Mucosa of gallbladder (tissue), 1 donor: ENCODE results near the gene ANKRD11. TPM values are rescaled to one million over a fixed set of nuclear protein-coding genes. Genes with fewer than 3 reads are reported as not detected.

Experiments used
- DNase-seq: peaks from one replicate; pipeline ENCODE4 v3.0.0-alpha.2; 2020; ENCODE audit warnings: low spot score
- total RNA-seq: library from RNA; stranded (reverse); gene quantifications from one replicate; pipeline ENCODE4 v1.2.1, GENCODE V29; 2021
- donor health status: DM: no; HTN: no; CAD: no.

The ANKRD11 gene
- total RNA-seq, 1 donor from 2014 or later, result 143 TPM

DNA sequence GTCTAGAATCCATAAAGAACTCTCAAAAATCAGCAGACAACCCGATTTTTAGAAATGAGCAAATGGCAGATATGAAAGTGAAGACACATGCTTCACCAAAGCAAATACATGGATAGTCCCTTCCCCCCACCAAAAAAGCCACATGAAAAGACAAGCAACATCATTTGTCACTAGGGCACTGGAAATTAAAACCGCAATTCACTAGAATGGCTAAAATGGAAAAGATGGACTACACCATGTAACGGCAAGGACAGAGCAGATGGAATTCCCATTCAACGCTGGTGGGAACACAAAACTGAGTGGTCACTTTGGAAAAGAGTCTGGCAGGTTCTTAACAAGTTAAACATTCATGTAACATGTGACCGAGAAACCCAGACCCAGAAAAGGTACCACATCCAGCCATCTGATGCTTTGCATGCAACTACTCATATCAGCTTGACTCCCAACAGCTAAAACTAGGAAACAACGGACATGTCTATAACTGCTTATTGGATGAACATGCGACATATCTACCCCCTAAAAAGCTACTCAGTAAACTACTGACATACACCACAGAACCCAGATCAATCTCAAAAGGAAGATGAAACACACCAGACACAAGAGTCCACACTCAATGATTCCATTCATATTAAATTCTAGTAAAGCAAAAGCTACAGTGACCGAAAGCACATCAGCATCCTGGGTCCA is 140.3 kb downstream of the ANKRD11 start:
- DNase-seq, result no peak

DNA sequence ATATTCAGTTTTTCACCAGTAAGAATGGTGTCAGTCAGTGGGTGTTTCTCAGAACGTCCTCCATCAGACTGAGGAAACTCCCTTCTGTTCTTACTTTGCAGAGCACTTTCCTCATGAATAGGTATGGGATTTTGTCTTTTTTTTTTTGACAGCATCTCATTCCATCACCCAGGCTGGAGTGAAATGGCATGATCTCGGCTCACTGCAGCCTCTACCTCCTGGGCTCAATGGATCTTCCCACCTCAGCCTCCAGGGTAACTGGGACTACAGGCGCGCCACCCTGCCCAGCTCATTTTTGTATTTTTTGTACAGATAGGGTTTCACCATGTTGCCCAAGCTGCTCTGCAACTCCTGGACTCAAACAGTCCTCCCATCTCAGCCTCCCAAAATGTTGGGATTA is 142.6 kb downstream of the ANKRD11 start:
- DNase-seq, result no peak

DNA sequence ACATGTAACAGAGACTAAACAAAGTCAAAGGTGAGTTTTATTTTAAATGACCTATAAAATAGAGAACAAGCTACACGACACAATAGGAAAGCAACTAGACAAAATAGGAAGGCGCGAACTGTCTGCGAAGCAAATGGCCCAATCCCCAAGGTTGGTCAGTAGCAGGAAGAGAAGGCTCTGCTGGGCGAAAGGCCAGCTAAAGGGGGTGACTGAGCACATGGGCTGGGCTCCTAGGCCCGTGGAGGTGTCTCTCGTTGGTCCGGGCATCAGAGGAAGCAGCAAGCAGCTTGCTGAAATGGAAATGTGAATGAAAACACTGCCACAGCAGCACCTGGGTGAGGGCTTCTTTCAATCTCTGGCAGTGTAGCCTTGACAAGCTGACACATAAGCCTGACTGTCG is 143.5 kb downstream of the ANKRD11 start:
- no peak for DNase-seq

DNA sequence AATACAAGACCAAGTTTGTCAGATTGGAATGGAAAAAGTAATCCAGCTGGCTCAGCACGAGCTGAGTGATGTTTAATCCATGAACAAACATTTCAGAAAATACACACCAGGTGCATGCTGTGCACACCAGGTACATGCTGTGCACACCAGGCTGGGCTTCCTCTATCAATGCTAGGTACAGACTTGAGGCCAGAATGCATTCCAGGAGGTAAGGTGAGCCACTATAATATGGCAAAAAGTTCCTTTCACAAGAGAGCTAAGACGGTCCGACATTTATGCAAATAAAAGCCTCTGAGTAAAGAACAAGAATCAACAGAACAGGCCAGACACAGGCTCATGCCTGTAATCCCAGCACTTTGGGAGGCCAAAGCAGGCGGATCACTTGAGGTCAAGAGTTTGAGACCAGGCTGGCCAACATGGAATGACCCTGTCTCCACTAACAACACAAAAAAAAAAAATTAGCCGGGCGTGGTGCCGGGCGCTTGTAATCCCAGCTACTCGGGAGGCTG is 144.7 kb downstream of the ANKRD11 start:
- no peak for DNase-seq

DNA sequence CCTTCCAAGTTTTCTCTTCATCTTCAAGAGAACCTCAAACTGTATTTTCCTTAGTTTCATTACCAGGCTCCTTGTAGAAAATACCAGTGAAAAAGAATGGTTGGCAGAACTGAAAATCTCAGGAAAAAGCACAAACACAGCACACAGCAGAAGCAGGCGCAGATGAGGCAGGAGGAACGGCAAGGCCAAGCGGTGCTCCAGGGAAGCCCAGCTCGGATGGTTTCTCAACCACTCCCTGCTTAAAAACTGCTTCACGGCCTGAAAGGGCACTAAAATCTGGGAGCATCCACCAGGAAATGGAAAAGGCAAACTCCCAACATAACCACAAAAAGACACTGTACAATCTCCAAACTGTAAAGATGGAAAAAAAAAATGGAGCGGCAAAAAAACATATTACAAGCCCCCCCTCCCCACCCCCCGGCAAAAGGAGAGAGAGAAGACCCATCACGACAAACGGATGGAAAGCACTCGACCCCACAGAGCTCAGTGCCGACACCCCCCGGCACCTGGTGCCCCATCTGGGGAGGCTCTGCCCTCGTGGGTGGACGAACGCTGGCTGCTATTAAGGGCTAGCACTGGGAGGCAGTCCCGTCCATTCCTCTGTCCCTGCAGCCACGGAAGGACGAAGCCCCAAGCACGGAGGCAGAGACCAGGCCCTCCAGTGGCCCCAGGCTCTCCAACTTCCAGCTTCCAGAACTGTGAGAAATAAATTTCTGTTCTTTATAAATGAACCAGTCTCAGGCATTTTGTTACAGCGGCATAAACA is 145.3 kb downstream of the ANKRD11 start:
- DNase-seq, result no peak

DNA sequence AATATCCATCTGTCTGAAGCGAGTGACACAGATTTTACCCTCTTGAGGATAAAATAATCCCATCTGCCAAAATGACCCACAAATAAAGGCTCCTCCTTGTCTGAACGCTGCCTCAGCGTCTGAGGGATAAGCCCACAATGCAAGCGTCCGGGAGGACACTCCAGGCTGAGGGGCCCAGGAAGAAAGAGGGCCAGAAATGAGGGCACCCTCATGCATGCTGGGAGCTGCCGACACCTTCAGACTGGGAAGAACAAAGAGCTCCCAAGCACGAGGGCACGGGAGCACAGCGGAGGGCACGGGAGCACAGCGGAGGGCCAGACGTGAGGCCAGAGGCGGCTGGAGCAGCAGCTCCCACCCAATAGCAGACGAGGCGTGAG is 145.9 kb downstream of the ANKRD11 start:
- DNase-seq, result no peak

DNA sequence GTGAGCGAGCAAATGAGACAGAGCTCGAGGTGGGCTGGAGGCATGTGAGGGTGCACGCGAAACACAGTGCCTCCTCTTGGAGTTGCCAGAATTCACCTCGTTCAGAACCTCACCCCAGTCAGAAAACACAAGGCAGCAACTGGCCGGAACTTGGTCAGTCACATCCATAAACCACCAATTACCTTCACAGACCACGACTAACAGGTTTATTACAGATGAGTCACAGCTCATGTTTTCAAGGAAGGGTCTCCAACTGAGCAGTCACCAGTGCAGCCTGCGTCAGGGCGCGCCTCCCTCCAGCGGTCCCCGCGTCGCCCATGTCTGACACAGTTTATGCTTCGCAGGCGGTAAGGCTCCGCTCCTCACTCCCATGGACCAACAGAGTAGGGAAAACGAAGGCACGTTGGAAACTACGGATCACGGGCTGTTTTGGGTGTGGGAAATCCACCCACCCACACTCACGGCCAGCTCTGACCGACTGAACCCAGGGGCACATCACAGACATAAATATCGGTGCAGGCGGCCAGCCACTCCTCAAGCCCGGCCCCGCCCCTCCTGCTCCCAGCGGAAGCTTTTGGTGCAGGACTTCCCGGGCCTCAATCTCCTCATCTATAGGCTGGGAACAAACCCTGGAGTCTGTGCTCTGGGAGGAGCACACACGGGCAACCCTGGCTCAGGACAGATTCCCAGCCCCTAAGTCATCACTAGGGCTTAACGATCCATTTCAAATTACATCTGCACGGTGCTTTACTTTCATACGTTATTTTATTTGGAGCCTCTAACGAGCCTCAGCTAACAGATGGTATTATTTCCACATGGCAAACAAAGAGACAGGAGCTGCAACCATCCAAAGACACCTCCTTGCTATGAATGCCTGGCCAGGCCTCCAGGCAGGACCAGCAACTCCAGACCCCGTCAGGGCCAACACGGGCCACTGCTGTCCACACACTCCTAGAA is 146.6 kb downstream of the ANKRD11 start:
- no peak for DNase-seq

DNA sequence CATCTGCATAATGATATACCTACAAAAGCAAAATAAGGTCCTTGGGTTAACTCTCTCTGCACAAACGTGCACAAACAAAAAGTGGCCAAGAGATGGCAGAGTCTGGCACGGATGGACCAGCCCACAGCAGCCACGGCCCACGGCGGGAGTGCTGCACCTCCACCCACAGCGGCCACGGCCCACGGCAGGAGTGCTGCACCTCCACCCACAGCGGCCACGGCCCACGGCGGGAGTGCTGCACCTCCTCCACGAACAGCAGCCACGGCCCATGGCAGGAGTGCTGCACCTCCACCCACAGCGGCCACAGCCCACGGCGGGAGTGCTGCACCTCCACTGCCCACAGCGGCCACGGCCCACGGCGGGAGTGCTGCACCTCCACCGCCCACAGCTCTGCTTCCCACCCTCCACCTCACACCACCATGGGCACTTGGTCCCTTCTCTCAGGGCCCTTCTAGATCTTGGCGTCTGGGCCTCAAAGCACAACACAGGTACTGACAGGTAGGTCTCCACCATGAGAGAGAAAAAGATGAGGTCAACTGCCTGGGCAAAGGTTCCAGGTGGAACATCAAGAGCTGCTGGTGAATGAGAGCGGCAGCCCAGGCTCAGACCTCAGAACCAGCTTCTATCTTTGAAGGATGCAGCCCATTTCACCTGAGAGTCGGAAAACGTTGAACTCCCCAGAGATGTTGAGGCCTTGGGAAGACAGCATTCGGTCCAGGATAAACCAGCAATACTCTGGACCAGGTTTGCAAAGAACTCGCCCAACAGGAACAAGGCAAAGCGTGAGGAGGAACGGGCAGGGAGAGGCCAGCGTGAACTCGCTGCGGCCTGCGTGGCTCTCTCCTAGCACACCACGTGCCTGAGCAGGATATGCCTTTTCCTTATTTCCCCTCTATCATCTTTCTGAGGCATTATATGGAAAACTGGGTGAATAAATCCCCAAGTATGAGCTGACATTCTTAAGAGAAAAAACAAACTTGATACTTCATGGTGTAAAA is 148.4 kb downstream of the ANKRD11 start:
- no peak for DNase-seq

DNA sequence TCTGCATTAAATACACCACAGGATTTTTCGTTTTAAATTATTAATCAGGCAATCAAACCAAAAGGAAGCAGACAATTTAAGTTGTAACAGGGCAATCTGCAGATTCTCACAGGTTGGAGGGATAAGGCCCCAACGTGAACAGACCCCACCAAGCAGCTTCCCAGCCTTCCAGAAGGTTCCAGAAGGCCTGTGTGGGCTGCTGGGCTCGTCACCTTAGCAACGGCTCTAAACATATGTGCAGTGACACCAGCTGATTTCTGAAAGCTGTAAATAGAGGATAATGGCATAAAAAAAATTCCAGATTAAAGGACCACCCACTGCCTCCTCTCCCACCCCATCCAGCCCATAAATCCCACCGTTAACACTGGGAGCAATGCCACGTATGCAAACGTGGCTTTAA is 149.1 kb downstream of the ANKRD11 start:
- no peak for DNase-seq

DNA sequence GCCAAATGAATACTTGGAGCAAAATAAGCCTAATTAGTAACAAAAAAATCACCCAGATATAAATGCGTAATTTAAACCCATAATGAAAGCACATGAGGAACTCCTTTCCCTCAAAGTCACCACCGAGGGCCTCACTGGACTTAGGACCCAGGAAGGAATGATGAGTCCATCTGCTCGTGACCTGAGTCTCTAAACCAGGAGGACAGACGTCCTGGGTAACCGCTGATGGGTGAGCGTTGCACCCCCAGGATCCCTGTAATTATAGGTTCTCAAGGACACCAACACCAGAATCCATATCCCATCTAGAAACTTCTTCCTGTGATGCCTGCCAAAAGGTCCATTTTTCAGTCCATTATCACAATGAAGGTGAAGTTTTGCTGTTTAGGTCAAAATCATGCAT is 151.5 kb downstream of the ANKRD11 start:
- no peak for DNase-seq

DNA sequence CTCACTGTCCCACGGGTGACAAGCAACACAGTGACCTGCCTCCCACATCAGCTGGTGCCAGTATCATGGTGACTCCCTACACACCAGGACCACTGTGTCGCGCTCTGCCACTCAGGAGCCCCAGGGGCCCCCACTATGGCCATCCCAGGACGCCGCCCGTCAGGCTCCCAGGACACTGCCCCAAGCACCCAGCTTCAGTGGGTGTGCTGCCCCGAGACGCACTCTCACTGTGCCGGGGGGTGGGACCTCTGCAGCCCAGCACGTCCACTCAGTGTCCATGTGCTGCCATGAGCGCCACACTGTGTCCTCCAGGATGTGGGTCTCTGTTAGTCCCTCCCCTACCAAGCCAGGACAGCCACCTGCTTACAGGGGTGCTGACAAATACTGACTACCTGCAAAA is 152.4 kb downstream of the ANKRD11 start:
- DNase-seq, result no peak

DNA sequence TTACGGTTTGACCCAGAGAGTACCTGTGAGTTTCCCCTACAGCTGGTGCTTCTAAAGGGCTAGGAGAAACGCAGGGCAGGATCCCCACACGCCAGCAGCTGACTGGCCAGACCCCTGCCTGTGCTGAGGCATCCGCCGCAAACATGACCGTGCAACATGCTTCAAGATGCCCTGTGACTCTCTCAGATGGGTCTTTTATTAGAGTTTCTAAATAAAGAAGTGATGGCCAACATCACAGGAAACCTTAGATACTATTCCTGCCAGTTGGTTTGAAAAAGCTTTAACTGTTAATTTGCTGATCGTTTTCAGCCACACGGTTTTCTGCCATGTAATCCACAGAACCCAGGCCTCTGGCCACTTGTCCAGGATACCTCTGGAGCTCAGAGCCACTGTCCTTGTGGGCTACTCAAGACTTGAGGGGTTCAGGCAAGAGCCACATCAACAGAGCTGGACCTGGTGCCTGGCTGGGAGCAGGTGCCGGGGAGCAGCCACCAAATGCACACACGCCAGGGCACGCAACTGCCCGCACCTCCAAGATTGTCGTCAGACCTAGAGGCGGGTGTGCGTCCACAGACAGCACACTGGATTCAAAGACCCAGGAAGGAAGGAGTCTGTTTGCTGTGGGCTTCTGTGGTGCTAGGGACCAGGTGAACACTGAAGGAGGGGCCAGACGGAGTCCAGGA is 154.4 kb downstream of the ANKRD11 start:
- DNase-seq, result no peak

DNA sequence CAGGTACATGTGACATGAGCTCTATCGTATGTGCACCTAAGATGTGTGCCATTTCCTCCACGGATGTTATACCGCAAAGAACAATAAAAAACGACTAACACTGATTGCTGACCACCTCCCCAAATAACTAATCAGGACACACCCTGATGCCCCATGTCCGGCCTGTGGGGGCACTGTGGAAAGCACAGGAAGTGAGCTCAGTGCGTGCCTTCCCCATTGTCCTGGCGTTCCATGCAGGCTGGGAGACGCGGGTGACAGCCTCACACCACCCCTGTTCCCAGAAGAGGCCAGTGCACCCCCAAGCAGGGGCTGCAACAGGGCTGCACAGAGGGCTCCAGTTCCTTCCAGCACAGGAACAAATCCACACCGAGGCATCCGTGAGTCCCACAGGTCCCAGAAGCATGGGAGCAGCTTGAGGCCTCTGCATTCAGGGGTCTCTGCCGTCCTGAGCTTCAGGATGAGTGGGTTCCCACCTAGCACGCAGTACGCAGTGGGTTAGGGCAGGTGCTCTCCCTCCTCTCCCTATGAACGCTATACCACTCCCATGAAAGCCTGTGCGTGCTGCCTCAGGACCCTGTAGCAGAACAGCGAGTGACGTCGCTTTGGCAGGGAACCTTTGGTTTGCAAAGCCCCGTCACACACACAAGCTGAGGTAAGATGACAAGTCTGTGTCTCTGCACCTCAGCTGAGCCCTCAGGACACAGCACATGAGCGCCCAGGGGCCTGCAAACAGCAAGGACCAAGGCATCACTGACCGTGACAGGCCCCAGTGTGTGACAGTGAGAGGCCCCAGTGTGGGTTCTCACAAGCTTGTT is 155.2 kb downstream of the ANKRD11 start:
- no peak for DNase-seq

DNA sequence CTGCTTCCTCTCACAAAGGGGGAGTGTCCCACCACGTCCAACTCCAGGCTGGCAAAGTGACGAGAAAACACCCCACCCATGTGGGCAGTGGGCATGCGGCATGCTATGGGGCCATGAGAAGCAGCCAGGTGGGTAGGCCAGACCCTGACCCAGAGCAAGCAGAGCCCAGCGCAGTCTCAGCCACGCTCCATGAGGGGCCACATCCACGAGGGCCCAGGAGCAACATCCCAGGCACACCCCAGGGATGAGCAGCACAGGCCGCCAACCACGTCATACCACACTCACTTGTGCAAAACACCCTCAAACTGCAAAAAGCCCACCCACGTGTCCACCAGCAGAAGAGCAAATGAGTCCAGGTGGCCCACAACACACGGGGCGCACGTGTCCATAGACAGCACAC is 155.9 kb downstream of the ANKRD11 start:
- DNase-seq, result no peak

DNA sequence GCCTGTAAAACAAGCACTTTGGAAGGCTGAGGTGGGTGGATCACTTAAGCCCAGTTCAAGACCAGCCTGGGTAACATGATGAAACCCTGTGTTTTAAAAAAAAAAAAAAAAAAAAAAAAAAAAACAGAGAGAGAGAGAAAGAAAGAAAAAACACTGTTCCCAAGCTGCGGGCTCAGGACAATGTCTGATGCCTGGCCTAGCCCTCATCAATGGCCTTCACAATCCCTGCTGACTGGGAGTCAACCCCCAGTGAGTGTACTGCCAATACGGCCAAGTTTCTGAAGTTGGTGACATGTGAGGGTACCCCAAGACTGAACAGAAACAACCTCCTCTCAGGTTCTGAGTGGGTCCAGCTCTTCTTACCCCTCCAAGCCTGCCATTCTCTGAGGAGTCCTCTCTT is 156.3 kb downstream of the ANKRD11 start:
- DNase-seq, result no peak

DNA sequence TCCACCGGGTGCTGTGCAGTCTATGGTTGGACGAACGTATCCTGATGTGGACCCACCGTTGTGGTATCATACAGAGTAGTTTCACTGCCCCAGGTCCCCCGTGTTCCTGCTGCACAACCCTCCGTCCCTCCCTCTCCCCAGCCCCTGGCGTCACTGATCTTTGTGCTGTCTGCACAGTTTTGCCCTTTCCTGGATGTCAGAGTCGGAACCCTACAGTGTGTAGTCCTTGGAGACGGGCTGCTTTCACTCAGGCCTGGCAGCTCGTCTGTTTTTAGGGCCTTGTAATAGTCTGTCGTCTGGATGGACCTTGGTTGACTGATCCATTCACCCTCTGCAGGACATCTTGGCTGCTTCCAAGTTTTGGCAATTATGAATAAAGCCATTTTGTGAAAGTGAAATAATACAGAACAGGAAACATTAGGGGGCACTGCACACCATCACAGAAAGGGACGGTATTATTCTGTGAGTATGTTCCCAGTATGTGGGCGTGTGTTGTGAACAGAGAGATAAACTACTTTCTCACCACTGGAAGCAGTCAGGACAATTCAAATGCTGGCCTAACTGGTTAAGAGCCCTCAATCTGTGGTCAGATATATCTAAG is 156.9 kb downstream of the ANKRD11 start:
- peak; percentile 69 for DNase-seq

DNA sequence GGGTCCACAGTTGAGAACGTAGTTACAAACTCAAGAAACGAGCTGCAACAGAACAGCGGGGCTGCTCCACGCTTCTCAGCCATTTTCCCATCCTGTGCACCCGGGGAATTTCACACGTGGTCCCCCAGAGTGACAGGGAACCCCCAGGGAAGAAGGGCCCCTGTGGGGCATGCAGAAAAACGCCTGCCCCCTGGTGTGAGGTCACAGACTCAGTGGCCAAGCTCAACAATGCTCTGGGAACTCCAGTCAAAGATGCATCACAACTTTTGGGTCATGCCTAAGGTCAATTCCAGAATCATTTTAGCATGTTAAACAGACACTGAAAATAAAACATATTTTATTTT is 157.5 kb downstream of the ANKRD11 start:
- no peak for DNase-seq

DNA sequence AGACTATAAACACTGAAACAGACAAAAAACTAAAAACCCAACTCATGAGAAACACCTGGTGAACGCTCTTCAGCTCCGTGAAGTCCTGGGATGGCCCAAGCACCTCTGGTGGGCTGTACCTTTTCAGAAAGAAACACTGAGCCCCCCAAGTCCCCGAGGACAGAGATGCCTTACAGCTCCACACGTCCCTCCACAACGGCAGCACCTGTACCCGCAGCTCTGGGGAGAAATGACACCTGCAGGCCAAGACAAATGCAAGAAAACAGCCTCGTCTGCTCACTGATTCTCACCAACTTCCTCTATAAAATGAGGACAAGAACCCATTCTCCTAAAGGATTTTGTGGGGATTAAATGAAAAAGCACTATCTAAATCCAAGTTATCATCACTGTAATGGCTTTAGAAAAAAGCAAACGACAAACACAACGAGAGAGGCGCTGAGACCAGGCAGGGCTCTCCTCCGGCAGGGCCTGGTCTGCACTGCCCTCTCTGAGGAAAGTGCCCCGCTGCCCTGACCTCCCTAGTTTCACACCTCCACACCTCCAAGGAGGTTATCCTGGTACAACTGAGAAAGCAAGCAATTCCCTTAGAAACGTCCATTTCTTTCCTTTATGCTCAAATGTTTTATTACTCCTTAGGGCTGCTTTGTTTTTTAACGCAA is 158.0 kb downstream of the ANKRD11 start:
- DNase-seq, result no peak
